ENCODE measurements around the gene NCEH1.

DNA sequence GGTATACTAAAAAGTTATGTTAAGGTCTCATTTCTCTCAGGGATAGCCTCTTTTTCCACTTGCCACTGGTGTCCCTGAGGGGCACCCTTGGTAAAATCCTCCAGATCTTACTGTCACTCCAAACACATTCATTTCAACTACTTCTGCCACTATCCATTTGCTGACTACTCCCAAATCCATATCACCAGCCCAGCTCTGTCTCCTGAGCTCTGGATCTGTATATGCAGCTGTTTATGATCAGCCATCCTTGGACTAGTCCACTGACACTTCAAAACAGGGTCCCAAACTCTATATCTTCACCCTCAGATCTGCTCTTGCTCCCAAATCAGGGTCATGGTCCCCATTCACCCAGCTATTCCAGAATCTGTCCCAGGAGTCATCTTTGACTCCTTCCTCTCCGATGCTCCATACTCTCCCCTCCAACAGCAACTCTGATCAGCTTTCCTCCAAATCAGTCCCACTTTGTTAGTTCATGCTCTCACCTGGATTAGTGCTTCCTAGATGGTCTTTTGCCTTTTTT lies 9.9 kb downstream of the NCEH1 start:
- TF ChIP-seq, protein P1, sequence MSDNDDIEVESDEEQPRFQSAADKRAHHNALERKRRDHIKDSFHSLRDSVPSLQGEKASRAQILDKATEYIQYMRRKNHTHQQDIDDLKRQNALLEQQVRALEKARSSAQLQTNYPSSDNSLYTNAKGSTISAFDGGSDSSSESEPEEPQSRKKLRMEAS (CRISPR knock-in tag; IDR thresholded peaks at IDR 0.05), result no peak
- TF ChIP-seq, protein P2, sequence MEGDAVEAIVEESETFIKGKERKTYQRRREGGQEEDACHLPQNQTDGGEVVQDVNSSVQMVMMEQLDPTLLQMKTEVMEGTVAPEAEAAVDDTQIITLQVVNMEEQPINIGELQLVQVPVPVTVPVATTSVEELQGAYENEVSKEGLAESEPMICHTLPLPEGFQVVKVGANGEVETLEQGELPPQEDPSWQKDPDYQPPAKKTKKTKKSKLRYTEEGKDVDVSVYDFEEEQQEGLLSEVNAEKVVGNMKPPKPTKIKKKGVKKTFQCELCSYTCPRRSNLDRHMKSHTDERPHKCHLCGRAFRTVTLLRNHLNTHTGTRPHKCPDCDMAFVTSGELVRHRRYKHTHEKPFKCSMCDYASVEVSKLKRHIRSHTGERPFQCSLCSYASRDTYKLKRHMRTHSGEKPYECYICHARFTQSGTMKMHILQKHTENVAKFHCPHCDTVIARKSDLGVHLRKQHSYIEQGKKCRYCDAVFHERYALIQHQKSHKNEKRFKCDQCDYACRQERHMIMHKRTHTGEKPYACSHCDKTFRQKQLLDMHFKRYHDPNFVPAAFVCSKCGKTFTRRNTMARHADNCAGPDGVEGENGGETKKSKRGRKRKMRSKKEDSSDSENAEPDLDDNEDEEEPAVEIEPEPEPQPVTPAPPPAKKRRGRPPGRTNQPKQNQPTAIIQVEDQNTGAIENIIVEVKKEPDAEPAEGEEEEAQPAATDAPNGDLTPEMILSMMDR (IDR thresholded peaks at IDR 0.05), result no peak
- TF ChIP-seq, protein P3, sequence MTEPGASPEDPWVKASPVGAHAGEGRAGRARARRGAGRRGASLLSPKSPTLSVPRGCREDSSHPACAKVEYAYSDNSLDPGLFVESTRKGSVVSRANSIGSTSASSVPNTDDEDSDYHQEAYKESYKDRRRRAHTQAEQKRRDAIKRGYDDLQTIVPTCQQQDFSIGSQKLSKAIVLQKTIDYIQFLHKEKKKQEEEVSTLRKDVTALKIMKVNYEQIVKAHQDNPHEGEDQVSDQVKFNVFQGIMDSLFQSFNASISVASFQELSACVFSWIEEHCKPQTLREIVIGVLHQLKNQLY (CRISPR knock-in tag; IDR thresholded peaks at IDR 0.05), result no peak
- no peak for TF ChIP-seq SP1 (CRISPR knock-in tag; conservative IDR thresholded peaks at IDR 0.05)
- no peak for TF ChIP-seq ELF4 (CRISPR knock-in tag; IDR thresholded peaks at IDR 0.05; ENCODE audit: low read depth)
- TF ChIP-seq, protein P4, sequence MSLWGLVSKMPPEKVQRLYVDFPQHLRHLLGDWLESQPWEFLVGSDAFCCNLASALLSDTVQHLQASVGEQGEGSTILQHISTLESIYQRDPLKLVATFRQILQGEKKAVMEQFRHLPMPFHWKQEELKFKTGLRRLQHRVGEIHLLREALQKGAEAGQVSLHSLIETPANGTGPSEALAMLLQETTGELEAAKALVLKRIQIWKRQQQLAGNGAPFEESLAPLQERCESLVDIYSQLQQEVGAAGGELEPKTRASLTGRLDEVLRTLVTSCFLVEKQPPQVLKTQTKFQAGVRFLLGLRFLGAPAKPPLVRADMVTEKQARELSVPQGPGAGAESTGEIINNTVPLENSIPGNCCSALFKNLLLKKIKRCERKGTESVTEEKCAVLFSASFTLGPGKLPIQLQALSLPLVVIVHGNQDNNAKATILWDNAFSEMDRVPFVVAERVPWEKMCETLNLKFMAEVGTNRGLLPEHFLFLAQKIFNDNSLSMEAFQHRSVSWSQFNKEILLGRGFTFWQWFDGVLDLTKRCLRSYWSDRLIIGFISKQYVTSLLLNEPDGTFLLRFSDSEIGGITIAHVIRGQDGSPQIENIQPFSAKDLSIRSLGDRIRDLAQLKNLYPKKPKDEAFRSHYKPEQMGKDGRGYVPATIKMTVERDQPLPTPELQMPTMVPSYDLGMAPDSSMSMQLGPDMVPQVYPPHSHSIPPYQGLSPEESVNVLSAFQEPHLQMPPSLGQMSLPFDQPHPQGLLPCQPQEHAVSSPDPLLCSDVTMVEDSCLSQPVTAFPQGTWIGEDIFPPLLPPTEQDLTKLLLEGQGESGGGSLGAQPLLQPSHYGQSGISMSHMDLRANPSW (CRISPR knock-in tag; conservative IDR thresholded peaks at IDR 0.05; ENCODE audit: low read depth), result no peak
- TF ChIP-seq, protein P5, sequence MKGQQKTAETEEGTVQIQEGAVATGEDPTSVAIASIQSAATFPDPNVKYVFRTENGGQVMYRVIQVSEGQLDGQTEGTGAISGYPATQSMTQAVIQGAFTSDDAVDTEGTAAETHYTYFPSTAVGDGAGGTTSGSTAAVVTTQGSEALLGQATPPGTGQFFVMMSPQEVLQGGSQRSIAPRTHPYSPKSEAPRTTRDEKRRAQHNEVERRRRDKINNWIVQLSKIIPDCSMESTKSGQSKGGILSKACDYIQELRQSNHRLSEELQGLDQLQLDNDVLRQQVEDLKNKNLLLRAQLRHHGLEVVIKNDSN (CRISPR knock-in tag; IDR thresholded peaks at IDR 0.05), result no peak
- TF ChIP-seq, protein P6, sequence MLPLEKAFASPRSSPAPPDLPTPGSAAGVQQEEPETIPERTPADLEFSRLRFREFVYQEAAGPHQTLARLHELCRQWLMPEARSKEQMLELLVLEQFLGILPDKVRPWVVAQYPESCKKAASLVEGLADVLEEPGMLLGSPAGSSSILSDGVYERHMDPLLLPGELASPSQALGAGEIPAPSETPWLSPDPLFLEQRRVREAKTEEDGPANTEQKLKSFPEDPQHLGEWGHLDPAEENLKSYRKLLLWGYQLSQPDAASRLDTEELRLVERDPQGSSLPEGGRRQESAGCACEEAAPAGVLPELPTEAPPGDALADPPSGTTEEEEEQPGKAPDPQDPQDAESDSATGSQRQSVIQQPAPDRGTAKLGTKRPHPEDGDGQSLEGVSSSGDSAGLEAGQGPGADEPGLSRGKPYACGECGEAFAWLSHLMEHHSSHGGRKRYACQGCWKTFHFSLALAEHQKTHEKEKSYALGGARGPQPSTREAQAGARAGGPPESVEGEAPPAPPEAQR (CRISPR knock-in tag; IDR thresholded peaks at IDR 0.05), result no peak
